Measurements from ENCODE around the gene CPD.

DNA sequence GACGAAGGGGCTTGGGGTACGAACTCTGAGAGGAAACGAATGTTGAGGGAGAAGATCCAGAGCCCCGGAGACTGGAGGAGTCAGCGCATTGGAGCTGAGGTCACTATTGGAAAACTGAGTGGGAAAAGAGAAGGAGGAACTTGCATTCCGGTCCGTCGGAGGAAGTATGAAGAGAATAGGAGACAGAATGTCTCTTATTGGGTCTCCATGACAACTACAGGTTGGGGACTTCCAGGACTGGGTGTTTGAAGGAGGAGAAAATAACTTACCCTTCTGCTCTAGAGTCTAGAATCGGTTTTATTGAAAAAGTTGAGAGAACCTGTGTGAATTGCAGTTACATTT, 99.0 kb downstream of the CPD start:
- no peak for TF ChIP-seq POLR2A (IDR thresholded peaks at IDR 0.05)
- TF ChIP-seq, protein P1, sequence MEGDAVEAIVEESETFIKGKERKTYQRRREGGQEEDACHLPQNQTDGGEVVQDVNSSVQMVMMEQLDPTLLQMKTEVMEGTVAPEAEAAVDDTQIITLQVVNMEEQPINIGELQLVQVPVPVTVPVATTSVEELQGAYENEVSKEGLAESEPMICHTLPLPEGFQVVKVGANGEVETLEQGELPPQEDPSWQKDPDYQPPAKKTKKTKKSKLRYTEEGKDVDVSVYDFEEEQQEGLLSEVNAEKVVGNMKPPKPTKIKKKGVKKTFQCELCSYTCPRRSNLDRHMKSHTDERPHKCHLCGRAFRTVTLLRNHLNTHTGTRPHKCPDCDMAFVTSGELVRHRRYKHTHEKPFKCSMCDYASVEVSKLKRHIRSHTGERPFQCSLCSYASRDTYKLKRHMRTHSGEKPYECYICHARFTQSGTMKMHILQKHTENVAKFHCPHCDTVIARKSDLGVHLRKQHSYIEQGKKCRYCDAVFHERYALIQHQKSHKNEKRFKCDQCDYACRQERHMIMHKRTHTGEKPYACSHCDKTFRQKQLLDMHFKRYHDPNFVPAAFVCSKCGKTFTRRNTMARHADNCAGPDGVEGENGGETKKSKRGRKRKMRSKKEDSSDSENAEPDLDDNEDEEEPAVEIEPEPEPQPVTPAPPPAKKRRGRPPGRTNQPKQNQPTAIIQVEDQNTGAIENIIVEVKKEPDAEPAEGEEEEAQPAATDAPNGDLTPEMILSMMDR (IDR thresholded peaks at IDR 0.05 in 4 of 5, conservative IDR thresholded peaks at IDR 0.05 in 1 of 5), result no peak

Measured in gastrocnemius medialis (tissue), 4 donors.